Heart right ventricle (tissue), 16 donors: ENCODE data around the gene MTOR. TPM values are rescaled to one million over a fixed set of nuclear protein-coding genes. Genes with fewer than 3 reads are reported as not detected.

Source experiments
- ATAC-seq, 8 donors: fragments of 200-7000 bp; cut with Tn5 transposase; one replicate each; pipeline ENCODE4 v1.9.1; 2020; ENCODE audit warnings: mild to moderate bottlenecking in 8 of 8, moderate library complexity in 8 of 8, moderate number of reproducible peaks in 1 of 8
- DNase-seq, 2 donors: peaks; one replicate each; pipeline ENCODE4 v3.0.0-alpha.2; 2020
- H3K27ac ChIP-seq, 10 donors: fragments of 200-600 bp; sonication (generic) in 2 of 10; one replicate each; pipeline versions ENCODE4 v1.5.0 to v1.8.0; 2020 to 2022; ENCODE audit warnings: mild to moderate bottlenecking in 3 of 10
- H3K27me3 ChIP-seq, 7 donors: fragments of 200-600 bp; one replicate each; pipeline ENCODE4 v1.8.0; 2021 to 2022; ENCODE audit warnings: mild to moderate bottlenecking in 2 of 7
- H3K36me3 ChIP-seq, 9 donors: fragments of 200-600 bp; sonication (generic) in 1 of 9; one replicate each; pipeline versions ENCODE4 v1.5.0 to v1.8.0; 2020 to 2022; ENCODE audit warnings: mild to moderate bottlenecking in 2 of 9
- H3K4me1 ChIP-seq, 9 donors: fragments of 200-600 bp; sonication (generic) in 1 of 9; one replicate each; pipeline versions ENCODE4 v1.5.0 to v1.8.0; 2020 to 2022; ENCODE audit warnings: mild to moderate bottlenecking in 4 of 9
- H3K4me3 ChIP-seq, 10 donors: fragments of 200-600 bp; sonication (generic) in 2 of 10; one replicate each; pipeline versions ENCODE4 v1.5.0 to v1.8.0; 2020 to 2022; ENCODE audit warnings: mild to moderate bottlenecking in 7 of 10, moderate library complexity in 2 of 10
- H3K9me3 ChIP-seq, 11 donors: fragments of 200-600 bp in 10 of 11; sonication (generic) in 2 of 11; one replicate each; pipeline versions ENCODE4 v1.5.0 to v1.8.0; 2013 to 2022; ENCODE audit warnings: mild to moderate bottlenecking in 2 of 11, control low read depth in 1 of 11, moderate library complexity in 1 of 11
- CTCF ChIP-seq, 9 donors: fragments of 200-600 bp; sonication (generic) in 2 of 9; IDR thresholded peaks; one replicate each; pipeline versions ENCODE4 v1.5.0 to v1.8.0; 2021 to 2022; ENCODE audit warnings: antibody characterized with exemption in 9 of 9, mild to moderate bottlenecking in 5 of 9, moderate library complexity in 1 of 9
- WGBS, 2 donors: extraction: QIAGEN DNeasy Blood & Tissue Kit; methylation state at CpG; one replicate each; pipeline ENCODE4 v1.1.7; 2013; ENCODE audit warnings: inconsistent platforms in 1 of 2; 5-methylcytosine and 5-hydroxymethylcytosine counted together
- intact Hi-C, 10 donors: fragments of 100-400 bp; cut with DNase I; formaldehyde crosslinking; loops; one replicate each; pipeline versions ENCODE4 v1.11.1 to v1.14.2; 2022
- polyA plus RNA-seq, 2 donors: library from polyadenylated mRNA; stranded (reverse); fragments of 200-250 nt; gene quantifications; one replicate each; pipeline ENCODE4 v1.2.3, GENCODE V29; 2013
- total RNA-seq, 10 donors: library from RNA; stranded (reverse); fragmentation: NEBNext Ultra II Directional in 3 of 10; extraction: Animal tissue kit (Norgen Biotek cat#: 25700) in 3 of 10; gene quantifications; one replicate each; pipeline versions ENCODE4 v1.2.1 to v1.2.4, GENCODE V29; 2021 to 2023
- donor health status: Arrhythmogenic right ventricular cardiomyopathy.
- donor health status: ischemic (EF 13 %, LVEDD 7.1; RV severe dilation, severe dysfunction).
- donor health status: healthy with polysubstance abuse.
- donor health status: DM: no; HTN: yes; CAD: no.
- donor health status: DM: no; HTN: no; CAD: no.
- donor health status: ischemic (EF 25% LVEDD 6.9; RV normal size, moderate dysfunction).
- donor health status: ischemic (EF 25% LVEDD 5.7; RV mildly dilated, moderate dysfunction).
- donor health status: healthy.
- donor health status: DM: yes; HTN: yes; CAD: no.
- donor health status: Ischemic cardiomyopathy.
- donor health status: ischemic (EF 35%, LVEDD 5.7; RV mildly dilated, moderate dysfunction).
- donor health status: nonischemic (EF 11% LVEDD 7.7; RV severe dilation, severe dysfunction).
- donor health status: DM: yes; HTN: yes; CAD: no.
- donor health status: PGD.
- donor health status: ischemic (EF 29% LVEDD 5.4; RV normal size, mild dysfunction).
- donor health status: nonischemic (EF 23%, LVEDD 6.1; RV moderate dilation, normal function).

Gene MTOR
- total and polyA plus RNA-seq, 12 donors, result 18.7 to 42.7 (median 36.3) TPM

GRCh38 chr1:11158291-11158690, 104.1 kb downstream of the MTOR start:
- no peaks in the 10 kb centered on the region for H3K9me3 ChIP-seq
- intact Hi-C loops, result no loop called here
- no peaks in the 10 kb centered on the region for H3K27me3 ChIP-seq
- H3K27ac ChIP-seq, result peak overlapping the region in 8 of 10 donors; percentile 10 to 62 (median 44)
- ATAC-seq (peak in 4 of 8 donors; percentile 5 to 20 (median 16)), DNase-seq (no peak)
- peaks cover 3 to 27% (median 21%) of the 10 kb centered on the region in 9 donors for H3K4me1 ChIP-seq
- H3K4me3 ChIP-seq, result no peak overlapping the region
- H3K36me3 ChIP-seq, result peaks cover 0 to 54% (median 21%) of the 10 kb centered on the region in 9 donors
- no peak for TF ChIP-seq CTCF (IDR thresholded peaks at IDR 0.05)
- WGBS, 2 donors, result 86 to 95% methylated on average over 3 of the region's 3 CpGs

DNA sequence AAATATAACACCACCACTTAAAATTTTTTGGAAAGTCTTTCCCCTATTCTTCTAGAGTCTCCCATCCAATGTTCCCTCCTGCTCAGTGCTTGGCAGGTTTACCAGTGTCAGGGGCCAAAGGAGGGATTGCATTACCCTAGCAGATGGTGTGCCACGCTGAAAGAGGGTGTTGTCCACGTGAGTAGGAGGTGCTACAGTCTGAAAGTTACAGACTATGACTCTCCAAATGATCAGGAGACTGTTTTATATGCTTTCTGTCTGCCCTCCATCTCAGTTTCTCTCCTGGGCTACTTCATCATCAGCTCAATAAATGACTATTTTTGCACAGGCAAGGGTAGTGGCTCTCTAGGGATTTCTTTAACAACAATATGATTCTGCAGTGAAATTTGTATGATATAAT, 104.5 kb downstream of the MTOR start:
- Histone ChIP-seq H3K4me3 (no peak overlapping the region), H3K36me3 (peaks cover 0 to 58% (median 21%) of the 10 kb centered on the region in 9 donors), H3K4me1 (peaks cover 3 to 32% (median 21%) of the 10 kb centered on the region in 9 donors), H3K9me3 (no peaks in the 10 kb centered on the region), H3K27ac (peak overlapping the region in 8 of 10 donors; percentile 10 to 62 (median 44)), H3K27me3 (no peaks in the 10 kb centered on the region)
- WGBS, 2 donors, result 11 to 21% methylated on average over 2 of the region's 2 CpGs
- DNase-seq (peak in 1 of 2 donors; percentile 32), ATAC-seq (peak in 7 of 8 donors; percentile 53 to 89 (median 79))
- intact Hi-C loops, result no loop called here
- TF ChIP-seq CTCF (IDR thresholded peaks at IDR 0.05), result no peak

DNA sequence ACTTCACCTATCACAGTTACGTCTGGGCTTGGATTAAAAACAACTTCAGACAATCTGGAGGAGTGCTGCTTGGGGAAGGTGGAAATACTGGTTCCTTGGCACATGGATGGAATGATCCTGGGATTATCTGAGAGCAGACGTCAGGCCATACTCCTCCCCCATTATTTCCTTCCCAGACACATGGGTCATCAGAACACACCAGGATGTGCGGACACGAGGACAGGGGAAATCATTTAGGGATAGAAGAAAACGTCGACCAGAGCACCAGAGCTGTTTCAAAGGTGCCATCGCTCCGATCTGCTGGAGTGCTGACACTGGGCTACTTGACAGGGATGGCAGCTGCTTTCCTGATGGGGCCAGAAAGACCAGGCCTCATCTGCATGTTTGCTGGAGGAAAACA, 105.0 kb downstream of the MTOR start:
- WGBS, 2 donors, result 23 to 30% methylated on average over 8 of the region's 8 CpGs
- Histone ChIP-seq H3K27me3 (no peaks in the 10 kb centered on the region), H3K27ac (peak overlapping the region in 7 of 10 donors; percentile 3 to 62 (median 51)), H3K36me3 (peaks cover 0 to 63% (median 21%) of the 10 kb centered on the region in 9 donors), H3K4me1 (peaks cover 6 to 36% (median 23%) of the 10 kb centered on the region in 9 donors), H3K4me3 (no peak overlapping the region), H3K9me3 (no peaks in the 10 kb centered on the region)
- DNase-seq (no peak), ATAC-seq (peak; percentile 23 to 73 (median 46))
- TF ChIP-seq CTCF (IDR thresholded peaks at IDR 0.05), result no peak
- intact Hi-C loops, result no loop called here

DNA sequence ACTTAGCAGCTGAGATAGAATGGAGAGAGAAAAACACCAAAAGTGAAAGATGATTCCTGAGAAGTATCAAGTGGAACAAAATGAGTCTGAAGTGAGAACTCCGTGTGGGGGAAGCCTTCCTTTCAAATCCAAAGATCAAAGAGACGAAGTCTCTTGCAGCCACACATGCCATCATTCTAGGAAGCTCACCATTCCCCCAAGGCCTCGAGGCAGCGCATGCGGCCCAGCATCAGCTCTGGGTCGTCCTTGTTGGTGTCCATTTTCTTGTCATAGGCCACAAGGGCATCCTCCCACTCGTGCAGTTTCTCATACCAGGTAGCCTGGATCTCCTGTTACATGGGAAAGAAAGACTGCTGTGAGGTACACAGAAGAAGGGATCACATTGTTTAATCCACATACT, 105.4 kb downstream of the MTOR start:
- intact Hi-C loops, result no loop called here
- no peaks in the 10 kb centered on the region for H3K9me3 ChIP-seq
- no peak overlapping the region for H3K4me3 ChIP-seq
- ATAC-seq (peak in 1 of 8 donors; percentile 20), DNase-seq (no peak)
- H3K27ac ChIP-seq, result peak overlapping the region in 6 of 10 donors; percentile 3 to 62 (median 32)
- TF ChIP-seq CTCF (IDR thresholded peaks at IDR 0.05), result no peak
- H3K27me3 ChIP-seq, result no peaks in the 10 kb centered on the region
- peaks cover 9 to 41% (median 25%) of the 10 kb centered on the region in 9 donors for H3K4me1 ChIP-seq
- H3K36me3 ChIP-seq, result peaks cover 0 to 66% (median 21%) of the 10 kb centered on the region in 9 donors
- WGBS, 2 donors, result 82 to 87% methylated on average over 7 of the region's 7 CpGs
